ENCODE results near the gene INTS3. TPM values are rescaled to one million over a fixed set of nuclear protein-coding genes. Genes with fewer than 3 reads are reported as not detected.

The INTS3 gene
- total and polyA plus RNA-seq, 2 of the 8 experiments (the other 6 are each of a cell fraction or from before 2014, with no cell fraction given) = 66.8 to 93.2 TPM

GRCh38 chr1:153748903-153749302 is 21.1 kb downstream of the INTS3 start:
- H3K36me3 ChIP-seq (ENCODE audit: control insufficient read depth in 2 of 4, insufficient read depth in 4 of 4, low read length in 3 of 4) = peaks cover 12 to 60% (median 37%) of the 10 kb centered on the region in 4 experiments
- ChIA-PET CTCF (ENCODE audit: partially characterized antibody) (interaction anchor here (0.6 to 16.7 kb wide), 20 partner anchors 10 to 1261 kb away, joined by 3 to 190 read pairs (median 6); partner anchors contain the start of gene NPR1), POLR2A (ENCODE audit: partially characterized antibody) (interaction anchor here (0.6 to 1.4 kb wide), 8 partner anchors 11 to 71 kb away, joined by 3 to 7 read pairs (median 4); partner anchors contain the start of genes NPR1 and SLC27A3)
- TF ChIP-seq POLR2AphosphoS5 (IDR thresholded peaks at IDR 0.05; ENCODE audit: low read depth, low read length) = no peak
- TF ChIP-seq CTBP2 (IDR thresholded peaks at IDR 0.05; ENCODE audit: borderline replicate concordance, insufficient read depth, insufficient read length, low read length) = no peak
- TF ChIP-seq ATF2 (IDR thresholded peaks at IDR 0.05; ENCODE audit: low read length) = no peak
- TF ChIP-seq SAP30 (IDR thresholded peaks at IDR 0.05; ENCODE audit: insufficient read depth, insufficient replicate concordance, low read length) = no peak
- TF ChIP-seq HDAC6 (IDR thresholded peaks at IDR 0.05; ENCODE audit: low read depth, low read length) = no peak
- TF ChIP-seq TAF1 (IDR thresholded peaks at IDR 0.05; ENCODE audit: low read depth, low read length) = no peak
- TF ChIP-seq MAX (IDR thresholded peaks at IDR 0.05) = no peak
- TF ChIP-seq CREB1 (IDR thresholded peaks at IDR 0.05) = no peak
- TF ChIP-seq PHF8 (conservative IDR thresholded peaks at IDR 0.05; ENCODE audit: low read depth, low read length) = no peak
- no peak for TF ChIP-seq TAF7 (optimal IDR thresholded peaks at IDR 0.05; ENCODE audit: borderline replicate concordance, low read depth, low read length)
- TF ChIP-seq RFX5 (IDR thresholded peaks at IDR 0.05; ENCODE audit: borderline replicate concordance, low read depth, low read length) = no peak
- no peak for TF ChIP-seq SP2 (IDR thresholded peaks at IDR 0.05; ENCODE audit: low read length)

More at GRCh38 chr1:153748903-153749302, 21.1 kb downstream of the INTS3 start:
- H3K56ac ChIP-seq (replicated peaks; ENCODE audit: insufficient read length, low read depth, low read length) = no peak overlapping the region
- no peak overlapping the region for H3K4ac ChIP-seq (replicated peaks; ENCODE audit: insufficient read length, low read depth, low read length)
- H3K9ac ChIP-seq (replicated peaks in 1 of 4; ENCODE audit: extremely low read depth in 1 of 4, low read depth in 3 of 4, low read length in 3 of 4) = no peak overlapping the region
- H2AK5ac ChIP-seq (ENCODE audit: low read depth, low read length) = no peak overlapping the region
- H3K23me2 ChIP-seq (ENCODE audit: low read depth, low read length) = no peaks in the 10 kb centered on the region
- H3K9me3 ChIP-seq (ENCODE audit: insufficient read depth in 2 of 2, low read depth in 1 of 2, low read length in 1 of 2) = no peaks in the 10 kb centered on the region
- no peak overlapping the region for H2AFZ ChIP-seq (ENCODE audit: low read length)
- 91% methylated on average over 2 of the region's 2 CpGs; no CpG with 5 or more reads in 1 of the 2 experiments for WGBS, 2 experiments (ENCODE audit: extremely low coverage in 1 of 2, insufficient coverage in 1 of 2, insufficient read length in 1 of 2, insufficient replicate concordance in 2 of 2, low coverage in 1 of 2, low lambda C conversion rate in 2 of 2, missing lambda C conversion rate in 1 of 2)
- H3K4me3 ChIP-seq (ENCODE audit: extremely low read depth in 1 of 4, insufficient read depth in 2 of 4, low read depth in 3 of 4, low read length in 4 of 4) = no peak overlapping the region
- no peaks in the 10 kb centered on the region for H3K79me1 ChIP-seq (ENCODE audit: low read depth, low read length)
- no peak overlapping the region for H4K91ac ChIP-seq (replicated peaks; ENCODE audit: insufficient read length, low read length)
- no peaks in the 10 kb centered on the region for H4K20me1 ChIP-seq (replicated peaks in 1 of 2; ENCODE audit: control insufficient read depth in 1 of 2, insufficient read depth in 2 of 2, low read length in 2 of 2)
- no peak overlapping the region for H2BK12ac ChIP-seq (ENCODE audit: low read depth, low read length)
- peaks cover 0 to 2% (median 0%) of the 10 kb centered on the region in 4 experiments; a peak in 1 of 7 replicates for H3K27me3 ChIP-seq (replicated peaks in 1 of 4; ENCODE audit: control insufficient read depth in 3 of 4, extremely low read depth in 1 of 4, insufficient read depth in 3 of 4, low read length in 3 of 4)
- no peak overlapping the region for H3K14ac ChIP-seq (ENCODE audit: insufficient read length)
- no peak overlapping the region for H4K5ac ChIP-seq (ENCODE audit: insufficient read length, low read depth, low read length)
- no peak for FAIRE-seq
- no peak overlapping the region for H2BK20ac ChIP-seq (ENCODE audit: low read length)
- no peak for DNase-seq (ENCODE audit: low read depth in 1 of 2, low spot score in 2 of 2)
- no peak overlapping the region for H2BK120ac ChIP-seq (replicated peaks; ENCODE audit: low read depth, low read length)
- H3K4me1 ChIP-seq (replicated peaks in 1 of 4; ENCODE audit: control insufficient read depth in 3 of 4, insufficient read depth in 4 of 4, low read length in 3 of 4) = peaks cover 6 to 40% (median 17%) of the 10 kb centered on the region in 4 experiments; a peak in 6 of 7 replicates
- no peak overlapping the region for H3K27ac ChIP-seq (ENCODE audit: low read depth, low read length)
- no peak overlapping the region for H3K23ac ChIP-seq (ENCODE audit: insufficient read length)
- peaks cover 0 to 8% of the 10 kb centered on the region in 2 experiments; a peak in 2 of 4 replicates for H3K79me2 ChIP-seq (ENCODE audit: control insufficient read depth in 1 of 2, insufficient read depth in 2 of 2, low read length in 2 of 2)
- no peak overlapping the region for H3K4me2 ChIP-seq (ENCODE audit: insufficient read depth in 1 of 2, low read depth in 2 of 2, low read length in 2 of 2)
- H3K18ac ChIP-seq (ENCODE audit: extremely low read depth, low read length) = no peak overlapping the region
- H2BK15ac ChIP-seq (ENCODE audit: low read length) = no peak overlapping the region
- no peak overlapping the region for H4K8ac ChIP-seq (ENCODE audit: extremely low read depth, insufficient read depth, low read length)
- no peak overlapping the region for H2BK5ac ChIP-seq (ENCODE audit: low read depth, low read length)

All from H1 (cell line).